CD4-positive, CD25-positive, alpha-beta regulatory T cell (primary cell): ENCODE results near the gene PKN1. TPM values are rescaled to one million over a fixed set of nuclear protein-coding genes. Genes with fewer than 3 reads are reported as not detected.

Experiments used
- ATAC-seq, 2 donors: fragments of 150-1000 bp; cut with Tn5 transposase; one replicate each; pipeline ENCODE4 v1.10.0; 2021; ENCODE audit warnings: low read depth in 2 of 2, moderate number of reproducible peaks in 2 of 2, moderate library complexity in 1 of 2
- DNase-seq, 3 donors: peaks; one replicate each; pipeline versions ENCODE4 v3.0.0 to v3.0.0-alpha.2; 2012 to 2022; ENCODE audit warnings: mixed read lengths in 1 of 3
- H3K27ac ChIP-seq: one replicate; pipeline ENCODE4 v1.7.0; 2013; ENCODE audit warnings: mild to moderate bottlenecking, low read length; ENCODE audit not compliant: insufficient read depth, poor library complexity, severe bottlenecking
- H3K27me3 ChIP-seq: one replicate; pipeline ENCODE4 v1.7.0; 2013; ENCODE audit warnings: low read length; ENCODE audit not compliant: control insufficient read depth, insufficient read depth
- H3K36me3 ChIP-seq: one replicate; pipeline ENCODE4 v1.7.0; 2013; ENCODE audit warnings: mild to moderate bottlenecking, low read length, moderate library complexity; ENCODE audit not compliant: control insufficient read depth, insufficient read depth
- H3K4me1 ChIP-seq: 2 replicates; pipeline ENCODE4 v1.7.0; 2013; ENCODE audit warnings: mild to moderate bottlenecking, low read length; ENCODE audit not compliant: insufficient read depth, control insufficient read depth, poor library complexity, severe bottlenecking
- H3K4me3 ChIP-seq: one replicate; pipeline ENCODE4 v1.7.0; 2013; ENCODE audit warnings: low read depth, mild to moderate bottlenecking, low read length, moderate library complexity
- H3K9me3 ChIP-seq, 2 experiments: 1 replicate in 1 of 2; 2 replicates in 1 of 2; pipeline ENCODE4 v1.7.0; 2013; ENCODE audit warnings: low read length in 2 of 2, mild to moderate bottlenecking in 1 of 2, moderate library complexity in 1 of 2; ENCODE audit not compliant: control insufficient read depth in 2 of 2
- H3K27ac Mint-ChIP-seq, 3 donors: one replicate each; pipeline ENCODE4 v1.8.0; 2020 to 2022; ENCODE audit warnings: mild to moderate bottlenecking in 3 of 3, mixed read lengths in 3 of 3, moderate library complexity in 2 of 3
- H3K27me3 Mint-ChIP-seq: one replicate; pipeline ENCODE4 v1.8.0; 2022; ENCODE audit warnings: mild to moderate bottlenecking, mixed read lengths
- H3K36me3 Mint-ChIP-seq: one replicate; pipeline ENCODE4 v1.8.0; 2020; ENCODE audit warnings: mixed read lengths
- H3K4me1 Mint-ChIP-seq, 4 donors: one replicate each; pipeline ENCODE4 v1.8.0; 2020 to 2022; ENCODE audit warnings: mixed read lengths in 4 of 4, mild to moderate bottlenecking in 1 of 4
- H3K4me3 Mint-ChIP-seq, 4 donors: one replicate each; pipeline ENCODE4 v1.8.0; 2020 to 2022; ENCODE audit warnings: mild to moderate bottlenecking in 4 of 4, mixed read lengths in 4 of 4, moderate library complexity in 3 of 4
- H3K9me3 Mint-ChIP-seq, 7 donors: one replicate each; pipeline ENCODE4 v1.8.0; 2020 to 2022; ENCODE audit warnings: mixed read lengths in 7 of 7, mild to moderate bottlenecking in 3 of 7, moderate library complexity in 2 of 7
- polyA plus RNA-seq, 4 donors: library from polyadenylated mRNA; unstranded; fragments of 300-500 nt; fragmentation: Illumina TruSeq; gene quantifications; one replicate each; pipeline ENCODE4 v1.2.3, GENCODE V29; 2021
- total RNA-seq: library from RNA; stranded (reverse); gene quantifications from one replicate; pipeline ENCODE4 v1.2.3, GENCODE V29; 2022

PKN1 gene
- total and polyA plus RNA-seq, 5 donors from 2014 or later, result 43.2 to 151 (median 57.7) TPM

DNA sequence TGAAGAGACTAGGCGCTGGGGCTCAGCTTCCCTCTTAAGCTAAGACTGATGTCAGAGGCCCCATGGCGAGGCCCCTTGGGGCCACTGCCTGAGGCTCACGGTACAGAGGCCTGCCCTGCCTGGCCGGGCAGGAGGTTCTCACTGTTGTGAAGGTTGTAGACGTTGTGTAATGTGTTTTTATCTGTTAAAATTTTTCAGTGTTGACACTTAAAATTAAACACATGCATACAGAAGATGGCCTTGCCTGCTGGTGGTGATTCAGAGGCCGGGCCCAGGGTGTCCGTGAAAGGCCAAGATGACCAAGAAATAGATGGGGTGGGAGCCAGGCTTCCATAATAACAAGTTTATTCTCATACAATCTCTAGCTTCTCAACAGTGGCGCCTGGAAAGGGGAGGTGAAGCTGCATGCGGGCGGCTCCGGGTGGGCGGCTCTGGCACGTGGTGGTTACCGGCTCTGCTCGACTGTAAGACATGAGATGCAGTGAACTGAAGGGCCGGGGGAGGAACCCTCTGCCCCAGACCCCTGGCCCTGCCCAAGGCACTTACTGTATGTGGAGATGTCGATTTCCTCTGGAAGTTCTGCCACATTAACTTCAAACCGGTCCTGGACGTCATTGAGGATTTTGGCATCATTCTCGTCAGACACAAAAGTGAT is 24.5 kb upstream of the PKN1 start:
- no peak for ATAC-seq
- peak overlapping the region in 2 of 4 donors; percentile 16 to 43 for H3K4me3 Mint-ChIP-seq

GRCh38 chr19:14409146-14410023 is 23.7 kb upstream of the PKN1 start:
- no peaks in the 10 kb centered on the region for H3K27me3 Mint-ChIP-seq
- Histone ChIP-seq H3K4me3 (no peak overlapping the region), H3K9me3 (no peaks in the 10 kb centered on the region), H3K27ac (no peak overlapping the region), H3K4me1 (peaks cover 40% of the 10 kb centered on the region), H3K27me3 (no peaks in the 10 kb centered on the region), H3K36me3 (peaks cover 87% of the 10 kb centered on the region)
- H3K36me3 Mint-ChIP-seq, result peaks cover 38% of the 10 kb centered on the region
- H3K9me3 Mint-ChIP-seq, result peaks cover 0 to 2% (median 0%) of the 10 kb centered on the region in 7 donors
- peak overlapping the region; percentile 35 to 74 (median 62) for H3K27ac Mint-ChIP-seq
- DNase-seq, result no peak
- peak overlapping the region in 3 of 4 donors; percentile 43 to 61 (median 44) for H3K4me3 Mint-ChIP-seq
- peaks cover 0 to 54% (median 13%) of the 10 kb centered on the region in 4 donors for H3K4me1 Mint-ChIP-seq
- no peak for ATAC-seq

More for the DNA sequence above, 24.5 kb upstream of the PKN1 start:
- H3K27me3 ChIP-seq, result no peaks in the 10 kb centered on the region
- H3K36me3 ChIP-seq, result peaks cover 90% of the 10 kb centered on the region
- DNase-seq, result no peak
- no peaks in the 10 kb centered on the region for H3K27me3 Mint-ChIP-seq
- H3K9me3 Mint-ChIP-seq, result peaks cover 0 to 2% (median 0%) of the 10 kb centered on the region in 7 donors
- peak overlapping the region in 1 of 3 donors; percentile 74 for H3K27ac Mint-ChIP-seq
- H3K4me3 ChIP-seq, result no peak overlapping the region
- peaks cover 42% of the 10 kb centered on the region for H3K36me3 Mint-ChIP-seq
- peaks cover 35% of the 10 kb centered on the region for H3K4me1 ChIP-seq
- H3K4me1 Mint-ChIP-seq, result peaks cover 0 to 48% (median 9%) of the 10 kb centered on the region in 4 donors
- no peak overlapping the region for H3K27ac ChIP-seq
- H3K9me3 ChIP-seq, result no peaks in the 10 kb centered on the region

DNA sequence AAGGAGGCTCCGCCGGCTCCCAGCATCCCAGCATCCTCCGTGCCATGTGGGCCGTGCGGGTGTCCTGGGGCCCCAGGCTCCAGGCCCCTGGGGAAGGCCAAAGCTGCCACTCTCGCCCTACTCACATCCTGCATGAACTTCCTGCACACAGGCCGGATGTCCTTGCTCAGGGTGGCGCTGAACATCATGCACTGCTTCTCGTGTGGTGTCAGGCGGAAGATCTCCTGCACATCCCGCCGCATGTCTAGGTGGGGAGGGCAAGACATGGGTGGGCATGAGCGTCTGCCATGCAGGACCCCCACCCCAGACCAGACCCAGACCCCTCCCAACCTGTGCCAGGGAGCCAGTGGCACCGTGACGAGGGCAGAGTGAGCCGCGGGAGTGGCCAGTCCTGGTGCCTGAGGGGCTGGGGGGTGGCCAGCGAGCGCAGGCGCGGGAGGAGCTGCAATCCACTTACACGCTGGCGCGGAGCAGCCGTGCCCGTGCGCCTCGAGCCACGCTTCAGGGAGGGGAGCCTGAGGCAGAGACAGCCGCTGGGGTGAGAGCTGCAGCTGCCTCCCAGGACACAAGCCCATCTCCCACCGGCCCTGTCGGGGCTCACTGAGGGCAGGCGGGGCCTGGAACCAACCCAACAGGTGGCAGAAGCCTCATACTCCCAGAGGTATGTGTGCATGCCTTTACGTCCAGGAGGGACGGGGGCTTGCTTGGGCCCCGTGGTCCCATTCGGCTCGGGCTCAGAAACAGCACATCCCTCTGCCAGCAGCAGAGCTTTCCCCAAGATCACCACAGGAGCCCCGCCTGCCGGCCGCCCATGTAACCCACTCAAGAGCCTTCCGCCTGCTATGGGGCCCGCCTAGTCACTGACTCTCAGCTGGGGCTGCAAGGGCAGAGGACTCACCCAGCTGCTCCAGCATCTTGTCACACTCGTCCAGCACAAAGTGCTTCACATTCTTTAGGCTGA is 22.7 kb upstream of the PKN1 start:
- ATAC-seq, result peak in 1 of 2 donors; percentile 29
- H3K27ac ChIP-seq, result peak overlapping the region; percentile 8

GRCh38 chr19:14411161-14411937 is 21.8 kb upstream of the PKN1 start:
- peak overlapping the region in 2 of 4 donors; percentile 30 to 62 for H3K4me3 Mint-ChIP-seq
- H3K9me3 Mint-ChIP-seq, result peaks cover 0 to 2% (median 0%) of the 10 kb centered on the region in 7 donors
- peaks cover 3 to 65% (median 27%) of the 10 kb centered on the region in 4 donors for H3K4me1 Mint-ChIP-seq
- ATAC-seq (no peak), DNase-seq (no peak)
- H3K27ac Mint-ChIP-seq, result peak overlapping the region; percentile 59 to 95 (median 67)
- Histone ChIP-seq H3K4me1 (peaks cover 56% of the 10 kb centered on the region), H3K27me3 (no peaks in the 10 kb centered on the region), H3K36me3 (peaks cover 72% of the 10 kb centered on the region), H3K27ac (peak overlapping the region; percentile 33), H3K9me3 (no peaks in the 10 kb centered on the region), H3K4me3 (no peak overlapping the region)
- peaks cover 37% of the 10 kb centered on the region for H3K36me3 Mint-ChIP-seq
- H3K27me3 Mint-ChIP-seq, result no peaks in the 10 kb centered on the region

More for the DNA sequence above, 22.7 kb upstream of the PKN1 start:
- H3K36me3 ChIP-seq, result peaks cover 78% of the 10 kb centered on the region
- peak in 2 of 3 donors; percentile 44 to 62 for DNase-seq
- peaks cover 38% of the 10 kb centered on the region for H3K36me3 Mint-ChIP-seq
- no peaks in the 10 kb centered on the region for H3K27me3 Mint-ChIP-seq
- H3K9me3 Mint-ChIP-seq, result peaks cover 0 to 2% (median 0%) of the 10 kb centered on the region in 7 donors
- H3K4me1 ChIP-seq, result peaks cover 47% of the 10 kb centered on the region
- peak overlapping the region; percentile 26 to 74 (median 65) for H3K4me3 Mint-ChIP-seq
- H3K9me3 ChIP-seq, result no peaks in the 10 kb centered on the region
- peaks cover 0 to 58% (median 18%) of the 10 kb centered on the region in 4 donors for H3K4me1 Mint-ChIP-seq
- H3K4me3 ChIP-seq, result no peak overlapping the region
- H3K27me3 ChIP-seq, result no peaks in the 10 kb centered on the region
- peak overlapping the region; percentile 35 to 95 (median 62) for H3K27ac Mint-ChIP-seq

DNA sequence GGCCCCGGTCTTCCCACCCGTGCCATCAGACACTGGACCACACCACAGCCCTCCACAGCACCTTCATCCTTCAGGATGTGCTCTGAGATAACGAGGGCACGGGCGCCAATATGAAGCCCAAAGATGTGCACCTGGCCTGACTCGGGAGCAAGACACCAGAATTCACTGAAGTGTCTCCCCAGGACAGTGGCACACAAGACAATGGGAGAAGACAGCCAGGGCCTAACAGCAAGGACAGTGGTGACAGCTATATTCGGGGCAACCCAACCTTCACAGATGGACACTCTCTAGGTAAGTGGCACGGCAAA is 21.2 kb upstream of the PKN1 start:
- no peak for DNase-seq
- Mint-ChIP-seq H3K4me3 (peak overlapping the region in 1 of 4 donors; percentile 30), H3K4me1 (peaks cover 4 to 67% (median 30%) of the 10 kb centered on the region in 4 donors), H3K27ac (peak overlapping the region in 2 of 3 donors; percentile 59 to 67), H3K9me3 (peaks cover 0 to 2% (median 0%) of the 10 kb centered on the region in 7 donors), H3K36me3 (peaks cover 37% of the 10 kb centered on the region), H3K27me3 (no peaks in the 10 kb centered on the region)
- Histone ChIP-seq H3K27me3 (no peaks in the 10 kb centered on the region), H3K36me3 (peaks cover 66% of the 10 kb centered on the region), H3K9me3 (no peaks in the 10 kb centered on the region), H3K27ac (peak overlapping the region; percentile 33), H3K4me3 (no peak overlapping the region), H3K4me1 (peaks cover 61% of the 10 kb centered on the region)
- ATAC-seq, result no peak

GRCh38 chr19:14412324-14412995 is 20.6 kb upstream of the PKN1 start:
- no peak overlapping the region for H3K4me3 Mint-ChIP-seq
- H3K27me3 ChIP-seq, result no peaks in the 10 kb centered on the region
- H3K9me3 ChIP-seq, result no peaks in the 10 kb centered on the region
- peaks cover 67% of the 10 kb centered on the region for H3K4me1 ChIP-seq
- peak overlapping the region; percentile 33 for H3K27ac ChIP-seq
- peaks cover 0 to 2% (median 0%) of the 10 kb centered on the region in 7 donors for H3K9me3 Mint-ChIP-seq
- no peak for DNase-seq
- H3K27me3 Mint-ChIP-seq, result no peaks in the 10 kb centered on the region
- H3K4me3 ChIP-seq, result no peak overlapping the region
- H3K27ac Mint-ChIP-seq, result no peak overlapping the region
- H3K4me1 Mint-ChIP-seq, result peaks cover 4 to 71% (median 33%) of the 10 kb centered on the region in 4 donors
- H3K36me3 Mint-ChIP-seq, result peaks cover 37% of the 10 kb centered on the region
- H3K36me3 ChIP-seq, result peaks cover 61% of the 10 kb centered on the region
- no peak for ATAC-seq
